AG20443 (cell line): ENCODE data around the gene UQCRC1.
"Not testable (repeated sequence)": the region's sequence is repeated elsewhere in the genome, so short reads cannot be mapped to it uniquely, and the experiment has no call there.

ENCODE experiments used
- DNase-seq: peaks from one replicate; pipeline ENCODE4 v3.0.0; 2012; ENCODE audit warnings: low spot score, mixed read lengths

The UQCRC1 gene

DNA sequence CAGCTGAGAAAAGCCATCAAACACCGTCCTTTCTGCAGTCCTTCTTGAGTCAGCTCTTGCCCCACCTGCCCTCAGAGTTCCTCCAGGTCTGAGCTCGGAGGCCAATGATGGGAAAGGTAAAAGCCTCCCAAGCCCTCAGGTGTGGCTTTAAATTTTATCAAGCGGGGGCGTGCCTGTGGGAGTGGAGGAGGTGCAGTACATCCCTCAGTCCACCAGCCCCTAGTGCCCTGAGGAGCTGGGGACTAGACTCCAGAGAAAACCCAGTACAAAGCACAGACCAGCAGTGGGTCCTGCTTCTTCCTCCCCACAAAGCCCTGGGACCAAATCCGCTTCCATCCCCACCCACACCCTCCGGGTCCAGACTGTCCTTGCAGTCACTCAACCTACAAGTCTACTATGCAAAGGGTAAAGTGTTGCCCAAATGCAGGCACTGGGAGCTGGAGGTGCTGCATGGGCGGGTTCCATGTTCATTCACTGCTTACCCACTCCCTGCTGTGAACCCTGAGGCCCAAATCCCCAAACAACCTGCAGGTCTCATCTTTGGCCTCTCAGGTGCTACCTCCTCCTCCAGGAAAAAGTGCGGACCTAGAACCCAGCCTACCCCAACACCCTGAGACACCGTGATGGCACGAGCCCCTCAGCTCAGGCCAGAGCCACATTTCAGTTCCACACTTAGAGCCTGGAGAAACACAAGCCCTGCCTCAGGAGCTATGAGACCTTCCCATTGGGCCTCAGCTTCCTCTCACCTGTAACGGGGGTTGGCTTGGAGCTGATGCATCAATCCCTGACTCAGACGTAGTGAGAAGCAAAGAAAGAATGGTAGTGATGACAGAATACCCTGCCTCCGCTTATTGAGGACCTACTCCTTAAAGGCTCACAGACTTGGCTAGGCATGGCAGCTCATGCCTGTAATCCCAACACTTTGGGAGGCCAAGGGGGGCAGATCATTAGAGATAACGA lies 55.3 kb downstream of the UQCRC1 start:
- no peak for DNase-seq

DNA sequence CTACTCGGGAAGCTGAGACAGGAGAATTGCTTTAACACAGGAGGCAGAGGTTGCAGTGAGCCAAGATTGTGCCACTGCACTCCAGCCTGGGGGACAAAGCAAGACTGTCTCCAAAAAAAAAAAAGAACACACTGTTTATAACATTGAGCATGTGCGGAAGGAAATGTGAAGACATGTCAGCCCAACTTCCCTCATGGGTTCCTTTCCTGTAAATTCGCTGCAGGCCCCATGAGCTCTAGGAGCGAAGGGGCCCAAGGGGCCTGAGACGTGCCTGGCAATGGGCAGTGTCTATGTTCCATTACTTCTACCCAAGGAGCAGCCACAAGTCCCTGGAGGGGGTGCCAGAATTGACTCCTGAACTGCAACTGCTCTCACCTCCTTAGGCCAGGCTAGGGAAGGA lies 56.1 kb downstream of the UQCRC1 start:
- DNase-seq = no peak

DNA sequence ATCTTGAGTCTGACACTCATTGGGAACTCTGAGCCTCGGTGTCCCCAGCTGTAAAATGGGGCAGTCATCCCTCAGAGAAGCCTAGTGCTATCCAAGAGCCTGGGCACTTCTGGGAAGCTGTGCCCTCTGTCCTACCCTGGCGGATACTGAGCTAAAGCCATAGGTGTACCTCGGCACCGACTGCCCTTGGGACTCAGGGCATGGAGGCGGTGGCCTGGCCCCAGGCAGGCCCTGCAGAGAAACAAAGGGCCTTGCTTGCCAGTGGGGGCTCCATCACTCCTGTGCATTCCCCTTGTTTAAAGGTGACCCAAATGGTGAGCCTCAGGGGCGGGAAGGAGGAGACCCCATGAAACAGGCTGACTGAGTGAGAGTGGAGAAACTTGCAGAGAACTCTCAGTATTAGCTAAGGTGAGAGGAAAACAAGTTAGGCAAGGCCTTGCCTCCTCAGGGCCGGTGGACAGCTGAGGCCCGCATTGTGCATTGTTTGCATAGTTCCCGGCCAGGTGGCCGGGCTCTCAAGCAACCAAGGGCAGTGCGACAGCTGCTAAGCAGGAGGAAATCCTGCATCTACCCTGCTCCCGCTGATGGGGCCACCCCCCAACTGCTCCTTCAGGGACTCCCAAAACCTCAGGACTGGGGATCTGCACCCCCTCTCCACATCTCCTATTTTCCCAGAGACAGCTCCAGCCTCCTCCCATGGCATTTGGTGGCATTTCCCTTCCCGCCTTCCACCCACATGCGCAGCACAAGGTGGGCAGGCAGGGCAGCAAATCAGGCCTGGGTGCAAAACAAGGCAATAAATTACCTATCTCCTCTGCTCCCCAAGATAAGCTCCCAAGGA lies 57.1 kb downstream of the UQCRC1 start:
- no peak for DNase-seq

DNA sequence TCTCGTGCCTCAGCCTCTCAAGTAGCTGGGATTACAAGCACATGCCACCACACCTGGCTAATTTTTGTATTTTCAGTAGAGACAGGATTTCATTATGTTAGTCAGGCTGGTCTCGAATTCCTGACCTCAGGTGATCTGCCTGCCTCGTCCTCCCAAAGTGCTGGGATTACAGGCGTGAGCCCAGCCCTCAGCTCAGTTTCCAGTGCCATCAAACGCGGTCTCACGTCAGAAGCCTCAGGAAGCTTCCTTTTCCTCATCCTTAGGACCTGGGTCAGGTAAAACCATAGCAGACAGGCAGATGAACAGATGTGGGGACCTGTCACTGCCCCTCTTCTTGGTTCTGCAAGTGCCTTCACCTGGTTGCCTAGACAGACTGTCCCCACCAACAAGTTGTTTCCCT lies 57.8 kb downstream of the UQCRC1 start:
- DNase-seq = not testable (repeated sequence)
